Midbrain (tissue), 1 donor: ENCODE data around the gene ADSS1.

ENCODE experiments used
- DNase-seq: peaks from one replicate; lab custom pipeline; 2025; lab: John Stamatoyannopoulos, UW

Gene ADSS1

GRCh38 chr14:104795781-104796686 is 72.0 kb downstream of the ADSS1 start:
- DNase-seq = peak; percentile 20

DNA sequence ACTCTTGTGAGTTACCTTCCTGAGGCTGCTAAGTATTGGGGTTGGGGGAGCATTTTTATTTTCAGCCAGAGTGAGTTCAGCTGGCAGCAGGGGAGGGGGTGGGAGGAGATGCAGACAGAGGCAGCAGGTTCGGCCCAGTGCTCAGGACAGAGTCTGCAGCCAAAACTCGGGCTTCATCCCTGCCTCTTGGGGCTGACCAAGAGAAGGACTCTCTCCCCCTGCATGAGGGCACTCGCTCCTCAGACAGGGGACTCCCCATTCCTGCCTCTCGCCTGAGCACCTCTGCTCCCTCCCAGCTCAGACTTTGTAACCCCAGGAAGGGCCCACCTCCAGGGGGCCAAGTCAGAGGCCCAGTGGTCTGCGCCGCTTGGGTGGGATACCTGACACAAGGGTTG is 72.7 kb downstream of the ADSS1 start:
- DNase-seq = no peak
